ENCODE results near the gene TNS2. TPM values are rescaled to one million over a fixed set of nuclear protein-coding genes. Genes with fewer than 3 reads are reported as not detected.

TNS2 gene
- total RNA-seq, 1 experiment from 2014 or later, result 11.5 TPM

GRCh38 chr12:53101931-53102781, 52.3 kb downstream of the TNS2 start:
- Histone ChIP-seq H4K20me1 (ENCODE audit: insufficient read depth) (no peaks in the 10 kb centered on the region), H3K9me2 (ENCODE audit: insufficient read depth) (no peaks in the 10 kb centered on the region), H3K4me3 (no peak overlapping the region), H3K27me3 (ENCODE audit: insufficient read depth, low read depth) (no peaks in the 10 kb centered on the region), H3K36me3 (ENCODE audit: low read depth) (0 out of 2 replicates have a peak, but pooled peaks cover 6% of the 10 kb centered on the region), H3K27ac (no peak overlapping the region), H2AFZ (no peak overlapping the region), H3K4me1 (replicated peaks; ENCODE audit: insufficient read depth) (peaks cover 11% of the 10 kb centered on the region), H3K4me2 (no peak overlapping the region), H3F3A (ENCODE audit: insufficient read depth, low read depth) (peaks cover 26% of the 10 kb centered on the region; the same call in 1 of the 2 replicates), H3K79me2 (ENCODE audit: low read depth) (no peaks in the 10 kb centered on the region; the same call in 1 of the 2 replicates), H3K9me3 (ENCODE audit: insufficient read depth, low read depth) (no peaks in the 10 kb centered on the region)
- no peak for TF ChIP-seq EZH2 (IDR thresholded peaks at IDR 0.05; ENCODE audit: low read depth)
- no peak for TF ChIP-seq CTCF (conservative IDR thresholded peaks at IDR 0.05)
- DNase-seq, result no peak
- intact Hi-C loops (cut with micrococcal nuclease; ENCODE audit: unreplicated experiment), result no loop called here
- POLR2A ChIA-PET (ENCODE audit: unreplicated experiment), result interaction anchor here (0.6 to 1.2 kb wide), 2 partner anchors 17 to 23 kb away, joined by 4 to 6 read pairs; partner anchors contain the start of gene SPRYD3
- CTCF ChIA-PET, result interaction anchor here (0.6 kb wide), 2 partner anchors 15 to 176 kb away, joined by 3 to 5 read pairs; no protein-coding TSS in a partner anchor
- BruUV-seq (replicated peaks), result no TSS peak

- H3K9me3 ChIP-seq (ENCODE audit: insufficient read depth, low read depth), result no peaks in the 10 kb centered on the region
- no peak within 1 kb of the TSS for H3K27ac ChIP-seq
- H3F3A ChIP-seq (ENCODE audit: insufficient read depth, low read depth), result peaks cover 17% of the 10 kb centered on the region; the same call in 1 of the 2 replicates
- H3K9me2 ChIP-seq (ENCODE audit: insufficient read depth), result no peaks in the 10 kb centered on the region
- no peaks in the 10 kb centered on the region for H3K27me3 ChIP-seq (ENCODE audit: insufficient read depth, low read depth)
- H2AFZ ChIP-seq, result no peak within 1 kb of the TSS
- no peak within 1 kb of the TSS for H3K4me2 ChIP-seq
- TF ChIP-seq CTCF (conservative IDR thresholded peaks at IDR 0.05) (no peak), EZH2 (IDR thresholded peaks at IDR 0.05; ENCODE audit: low read depth) (no peak)
- H3K79me2 ChIP-seq (ENCODE audit: low read depth), result no peaks in the 10 kb centered on the region; the same call in 1 of the 2 replicates
- CTCF ChIA-PET, result interaction anchor here (0.6 kb wide), 1 partner anchor 14 kb away, joined by 3 read pairs; no protein-coding TSS in a partner anchor
- H3K36me3 ChIP-seq (ENCODE audit: low read depth), result 0 out of 2 replicates have a peak, but pooled peaks cover 6% of the 10 kb centered on the region
- intact Hi-C loops (cut with micrococcal nuclease; ENCODE audit: unreplicated experiment), result no loop called here
- H3K4me1 ChIP-seq (replicated peaks; ENCODE audit: insufficient read depth), result peaks cover 11% of the 10 kb centered on the region
- POLR2A ChIA-PET (ENCODE audit: unreplicated experiment), result interaction anchor here (0.6 to 1.2 kb wide), 3 partner anchors 24 to 872 kb away, joined by 6 to 24 read pairs (median 20); partner anchors contain the start of genes HOTAIR and SPRYD3
- no peak for DNase-seq
- BruUV-seq (replicated peaks), result no TSS peak
- H4K20me1 ChIP-seq (ENCODE audit: insufficient read depth), result no peaks in the 10 kb centered on the region
- H3K4me3 ChIP-seq, result no peak within 1 kb of the TSS
These were observed 53.3 kb downstream of the TNS2 start, which contains the start of gene SOAT2 for GRCh38 chr12:53102883-53103807. Gene SOAT2, plus strand, starts transcription at chr12:53103486. Its CDS starts 92 bp downstream, at chr12:53103578.

Data from PC-9 (cell line).